ENCODE measurements around the gene MED16.
A peak's percentile ranks its signal among the peaks of the same experiment; 100 is the strongest.

- TF ChIP-seq CTCF (IDR thresholded peaks at IDR 0.05 in 8 of 11, conservative IDR thresholded peaks at IDR 0.05 in 3 of 11) (no peak), POLR2A (IDR thresholded peaks at IDR 0.05) (no peak), POLR2AphosphoS5 (IDR thresholded peaks at IDR 0.05) (peak in 1 of 3 donors; percentile 48)
Measured at GRCh38 chr19:929203-929890, 36.4 kb upstream of the MED16 start.
